Sigmoid colon (tissue), 7 donors: ENCODE measurements around the gene ABHD12B. TPM values are rescaled to one million over a fixed set of nuclear protein-coding genes. Genes with fewer than 3 reads are reported as not detected.

ENCODE experiments used
- DNase-seq: peaks from one replicate; pipeline ENCODE4 v3.0.0-alpha.2; 2019
- H3K27ac ChIP-seq, 4 donors: fragments of 200-600 bp; sonication (generic); one replicate each; pipeline ENCODE4 v1.5.1; 2016 to 2019; ENCODE audit warnings: mild to moderate bottlenecking in 1 of 4
- H3K27me3 ChIP-seq, 3 donors: fragments of 200-600 bp; sonication (generic); one replicate each; pipeline ENCODE4 v1.5.1; 2019; ENCODE audit warnings: mild to moderate bottlenecking in 1 of 3
- H3K36me3 ChIP-seq, 4 donors: fragments of 200-600 bp; sonication (generic); one replicate each; pipeline ENCODE4 v1.5.1; 2016 to 2019
- H3K4me1 ChIP-seq, 4 donors: fragments of 200-600 bp; sonication (generic); one replicate each; pipeline ENCODE4 v1.5.1; 2017 to 2019
- H3K4me3 ChIP-seq, 4 donors: fragments of 200-600 bp; sonication (generic); one replicate each; pipeline ENCODE4 v1.5.1; 2017 to 2019; ENCODE audit warnings: mild to moderate bottlenecking in 2 of 4, moderate library complexity in 1 of 4
- H3K9me3 ChIP-seq, 4 donors: fragments of 200-600 bp in 3 of 4; sonication (generic) in 3 of 4; one replicate each; pipeline versions ENCODE4 v1.5.1 to v1.6.1; 2013 to 2019
- EP300 ChIP-seq, 4 donors: sonication (generic); formaldehyde crosslinking; IDR thresholded peaks; one replicate each; pipeline ENCODE4 v1.6.1; 2017; ENCODE audit warnings: antibody characterized with exemption in 4 of 4
- POLR2A ChIP-seq, 2 donors: fragments of 450-650 bp; IDR thresholded peaks; one replicate each; pipeline ENCODE4 v1.6.1; 2016; ENCODE audit warnings: antibody characterized with exemption in 2 of 2, mild to moderate bottlenecking in 2 of 2, moderate library complexity in 2 of 2
- POLR2AphosphoS5 ChIP-seq, 4 donors: sonication (generic); formaldehyde crosslinking; IDR thresholded peaks; one replicate each; pipeline ENCODE4 v1.6.1; 2017; ENCODE audit warnings: antibody characterized with exemption in 4 of 4
- WGBS, 2 donors: extraction: QIAGEN DNeasy Blood & Tissue Kit; methylation state at CpG; one replicate each; pipeline ENCODE4 v1.1.7; 2013; 5-methylcytosine and 5-hydroxymethylcytosine counted together
- intact Hi-C: fragments of 100-400 bp; cut with DNase I; formaldehyde crosslinking; loops from one replicate; pipeline ENCODE4 v1.15.1; 2023
- polyA plus RNA-seq, 3 donors: library from polyadenylated mRNA; stranded (reverse); fragments of 200-250 nt; gene quantifications; one replicate each; pipeline ENCODE4 v1.2.3, GENCODE V29; 2013
- total RNA-seq, 4 donors: library from RNA; depleted of rRNA; stranded (reverse); fragments of >200 nt; gene quantifications; one replicate each; pipeline ENCODE4 v1.1.0, GENCODE V29; 2016
- TF ChIP-seq, protein P1 (sequence below), 4 experiments: fragments of 450-650 bp in 3 of 4; fragments of 200-600 bp in 1 of 4; IDR thresholded peaks; one replicate each; pipeline ENCODE4 v1.5.1; 2016 to 2019; ENCODE audit warnings: antibody characterized with exemption in 4 of 4, mild to moderate bottlenecking in 3 of 4, moderate library complexity in 2 of 4
- donor health status: healthy with polysubstance abuse.
- donor health status: Bipolar disorder and iron deficiency.
- donor health status: healthy.

ABHD12B gene
- total and polyA plus RNA-seq, 7 donors = 5.3 to 9.3 (median 6.0) TPM; not detected in 4

DNA sequence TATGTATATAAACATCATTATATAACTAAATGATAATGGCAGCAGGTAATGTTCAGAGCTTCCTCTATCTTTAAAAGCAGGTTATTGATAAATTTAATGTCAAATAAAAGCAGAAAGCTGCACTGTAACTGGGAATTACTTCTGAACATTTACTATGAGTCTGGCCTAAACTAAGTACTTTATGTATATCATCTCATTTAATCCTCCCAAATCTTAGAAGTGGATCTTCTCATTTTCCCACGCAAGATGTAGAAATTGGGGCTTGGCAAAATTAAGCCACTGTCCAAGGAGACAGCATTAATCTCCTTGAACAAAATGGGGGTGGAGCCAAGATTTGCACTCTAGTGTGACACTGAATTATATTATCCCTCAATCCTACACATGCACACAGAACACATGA is 46.5 kb upstream of the ABHD12B start:
- no peaks in the 10 kb centered on the region for H3K27me3 ChIP-seq
- no peak for TF ChIP-seq EP300 (IDR thresholded peaks at IDR 0.05)
- TF ChIP-seq, protein P1, sequence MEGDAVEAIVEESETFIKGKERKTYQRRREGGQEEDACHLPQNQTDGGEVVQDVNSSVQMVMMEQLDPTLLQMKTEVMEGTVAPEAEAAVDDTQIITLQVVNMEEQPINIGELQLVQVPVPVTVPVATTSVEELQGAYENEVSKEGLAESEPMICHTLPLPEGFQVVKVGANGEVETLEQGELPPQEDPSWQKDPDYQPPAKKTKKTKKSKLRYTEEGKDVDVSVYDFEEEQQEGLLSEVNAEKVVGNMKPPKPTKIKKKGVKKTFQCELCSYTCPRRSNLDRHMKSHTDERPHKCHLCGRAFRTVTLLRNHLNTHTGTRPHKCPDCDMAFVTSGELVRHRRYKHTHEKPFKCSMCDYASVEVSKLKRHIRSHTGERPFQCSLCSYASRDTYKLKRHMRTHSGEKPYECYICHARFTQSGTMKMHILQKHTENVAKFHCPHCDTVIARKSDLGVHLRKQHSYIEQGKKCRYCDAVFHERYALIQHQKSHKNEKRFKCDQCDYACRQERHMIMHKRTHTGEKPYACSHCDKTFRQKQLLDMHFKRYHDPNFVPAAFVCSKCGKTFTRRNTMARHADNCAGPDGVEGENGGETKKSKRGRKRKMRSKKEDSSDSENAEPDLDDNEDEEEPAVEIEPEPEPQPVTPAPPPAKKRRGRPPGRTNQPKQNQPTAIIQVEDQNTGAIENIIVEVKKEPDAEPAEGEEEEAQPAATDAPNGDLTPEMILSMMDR (IDR thresholded peaks at IDR 0.05) = no peak
- no peak for TF ChIP-seq POLR2AphosphoS5 (IDR thresholded peaks at IDR 0.05)
- TF ChIP-seq POLR2A (IDR thresholded peaks at IDR 0.05) = no peak
- H3K27ac ChIP-seq = no peak overlapping the region
- H3K4me3 ChIP-seq = no peak overlapping the region
- H3K9me3 ChIP-seq = no peaks in the 10 kb centered on the region
- no peak for DNase-seq
- no peaks in the 10 kb centered on the region for H3K36me3 ChIP-seq
- H3K4me1 ChIP-seq = peaks cover 0 to 36% (median 25%) of the 10 kb centered on the region in 4 donors
- intact Hi-C loops = no loop called here
- WGBS, 2 donors = 92 to 100% methylated on average over 1 of the region's 1 CpG

DNA sequence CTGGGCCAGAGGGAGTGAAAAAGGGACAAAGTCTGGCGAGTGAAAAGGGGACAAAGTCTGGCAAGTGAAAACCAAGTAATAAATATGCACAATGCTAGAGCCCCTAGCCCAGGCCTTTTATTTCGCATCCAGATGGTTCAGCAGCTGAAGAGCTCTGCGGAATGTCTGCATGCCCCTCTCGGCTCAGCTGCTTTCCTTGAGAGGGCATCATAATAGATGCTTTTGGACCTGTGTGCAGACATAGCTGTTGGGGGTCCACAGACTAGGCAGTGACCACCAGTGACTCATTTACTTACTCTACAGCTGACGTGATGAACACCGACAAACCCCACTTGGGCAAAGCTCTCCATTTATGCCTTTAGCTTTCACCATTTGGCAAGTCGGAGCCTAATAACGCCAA is 45.2 kb upstream of the ABHD12B start:
- WGBS, 2 donors = 95 to 97% methylated on average over 8 of the region's 8 CpGs
- TF ChIP-seq POLR2AphosphoS5 (IDR thresholded peaks at IDR 0.05) (no peak), EP300 (IDR thresholded peaks at IDR 0.05) (no peak), POLR2A (IDR thresholded peaks at IDR 0.05) (no peak)
- TF ChIP-seq, protein P1 (IDR thresholded peaks at IDR 0.05) = no peak
- no peaks in the 10 kb centered on the region for H3K9me3 ChIP-seq
- no peaks in the 10 kb centered on the region for H3K27me3 ChIP-seq
- intact Hi-C loops = no loop called here
- no peaks in the 10 kb centered on the region for H3K36me3 ChIP-seq
- H3K4me1 ChIP-seq = peaks cover 0 to 39% (median 26%) of the 10 kb centered on the region in 4 donors
- no peak for DNase-seq
- no peak overlapping the region for H3K4me3 ChIP-seq
- no peak overlapping the region for H3K27ac ChIP-seq

- 63 to 74% methylated on average over 10 of the region's 10 CpGs for WGBS, 2 donors
- H3K27ac ChIP-seq = no peak overlapping the region
- H3K9me3 ChIP-seq = no peaks in the 10 kb centered on the region
- DNase-seq = no peak
- intact Hi-C loops = no loop called here
- TF ChIP-seq POLR2A (IDR thresholded peaks at IDR 0.05) (no peak), POLR2AphosphoS5 (IDR thresholded peaks at IDR 0.05) (no peak), EP300 (IDR thresholded peaks at IDR 0.05) (no peak)
- TF ChIP-seq, protein P1 (IDR thresholded peaks at IDR 0.05) = no peak
- peaks cover 0 to 26% (median 18%) of the 10 kb centered on the region in 4 donors for H3K4me1 ChIP-seq
- peak overlapping the region in 1 of 4 donors; percentile 85 for H3K4me3 ChIP-seq
- no peaks in the 10 kb centered on the region for H3K27me3 ChIP-seq
- no peaks in the 10 kb centered on the region for H3K36me3 ChIP-seq
These were observed 42.9 kb upstream of the ABHD12B start for GRCh38 chr14:50828721-50829488.

- Histone ChIP-seq H3K36me3 (no peaks in the 10 kb centered on the region), H3K27ac (peak overlapping the region; percentile 89 to 97 (median 94))
- intact Hi-C loops = loop anchor here (2.0 kb wide), 1 partner anchor 31 kb away; no protein-coding TSS in a partner anchor
These were observed 42.3 kb upstream of the ABHD12B start for GRCh38 chr14:50829489-50830043.

More at GRCh38 chr14:50829489-50830043, 42.3 kb upstream of the ABHD12B start:
- Histone ChIP-seq H3K4me3 (peak overlapping the region; percentile 80 to 96 (median 87)), H3K27me3 (no peaks in the 10 kb centered on the region), H3K4me1 (peaks cover 0 to 26% (median 17%) of the 10 kb centered on the region in 4 donors), H3K9me3 (no peaks in the 10 kb centered on the region)
- WGBS, 2 donors = 17 to 18% methylated on average over 14 of the region's 14 CpGs
- no peak for TF ChIP-seq POLR2AphosphoS5 (IDR thresholded peaks at IDR 0.05)
- TF ChIP-seq, protein P1 (IDR thresholded peaks at IDR 0.05) = no peak
- no peak for TF ChIP-seq POLR2A (IDR thresholded peaks at IDR 0.05)
- no peak for TF ChIP-seq EP300 (IDR thresholded peaks at IDR 0.05)
- DNase-seq = no peak
